A549 (cell line): Measurements from ENCODE around the gene EFNA3.

Experiments used
- BCL3 ChIP-seq: fragments of >200 bp; sonication (Bioruptor Twin); formaldehyde crosslinking; IDR thresholded peaks from 3 replicates; pipeline ENCODE4 v1.6.1; 2016
- BHLHE40 ChIP-seq: IDR thresholded peaks from 2 replicates; pipeline ENCODE4 v1.6.1; 2012; ENCODE audit warnings: low read depth, low read length, inconsistent platforms
- CTCF ChIP-seq: fragments of >200 bp; sonication (Bioruptor Twin); formaldehyde crosslinking; IDR thresholded peaks from 3 replicates; pipeline ENCODE4 v1.5.1; 2016
- RNF2 ChIP-seq: fragments of 200-600 bp; sonication (generic); IDR thresholded peaks from 2 replicates; pipeline ENCODE4 v1.6.1; 2016; ENCODE audit warnings: low read depth, mild to moderate bottlenecking, antibody characterized with exemption, moderate library complexity, borderline replicate concordance

GRCh38 chr1:155030243-155030795, 48.3 kb upstream of the EFNA3 start:
- TF ChIP-seq CTCF, result no peak
- no peak for TF ChIP-seq BCL3
- TF ChIP-seq BHLHE40, result no peak
- TF ChIP-seq RNF2, result no peak
